Measurements from ENCODE around the gene PLA2G2C.

Gene PLA2G2C

GRCh38 chr1:20192871-20193411 lies 6.6 kb upstream of the PLA2G2C start:
- Histone ChIP-seq H4K20me1 (ENCODE audit: insufficient read depth, low read length) (no peaks in the 10 kb centered on the region), H3K4me3 (ENCODE audit: low read depth in 1 of 2, low read length in 2 of 2) (no peak overlapping the region), H3K9ac (ENCODE audit: low read depth, low read length) (no peak overlapping the region), H2AFZ (ENCODE audit: low read depth, low read length) (no peak overlapping the region), H3K4me1 (ENCODE audit: insufficient read depth, low read length) (peaks cover 13% of the 10 kb centered on the region), H3K79me2 (ENCODE audit: insufficient read depth, low read length) (no peaks in the 10 kb centered on the region), H3K9me3 (ENCODE audit: insufficient read depth, low read length, severe bottlenecking) (no peaks in the 10 kb centered on the region), H3K36me3 (ENCODE audit: insufficient read depth, low read length) (no peaks in the 10 kb centered on the region), H3K27me3 (ENCODE audit: insufficient read depth, low read length, poor library complexity) (peaks cover 2% of the 10 kb centered on the region), H3K27ac (ENCODE audit: low read length) (no peak overlapping the region), H3K4me2 (ENCODE audit: insufficient read depth, low read length) (no peak overlapping the region)
- ATAC-seq (ENCODE audit: insufficient read depth, low read depth) = no peak
- DNase-seq = no peak
- TF ChIP-seq CTCF (IDR thresholded peaks at IDR 0.05; ENCODE audit: borderline replicate concordance, extremely low read depth, low read length, poor library complexity, severe bottlenecking) (no peak), EZH2 (IDR thresholded peaks at IDR 0.05; ENCODE audit: borderline replicate concordance, low read depth, low read length, severe bottlenecking) (no peak)

GRCh38 chr1:20192364-20192763 lies 6.0 kb upstream of the PLA2G2C start:
- H3K27me3 ChIP-seq (ENCODE audit: insufficient read depth, low read length, poor library complexity) = peaks cover 2% of the 10 kb centered on the region
- TF ChIP-seq EZH2 (IDR thresholded peaks at IDR 0.05; ENCODE audit: borderline replicate concordance, low read depth, low read length, severe bottlenecking) = no peak
- TF ChIP-seq CTCF (IDR thresholded peaks at IDR 0.05; ENCODE audit: borderline replicate concordance, extremely low read depth, low read length, poor library complexity, severe bottlenecking) = no peak
- DNase-seq = no peak

GRCh38 chr1:20191266-20191825 lies 5.0 kb upstream of the PLA2G2C start:
- DNase-seq = no peak
- no peak overlapping the region for H3K9ac ChIP-seq (ENCODE audit: low read depth, low read length)
- H3K79me2 ChIP-seq (ENCODE audit: insufficient read depth, low read length) = no peaks in the 10 kb centered on the region
- H3K27ac ChIP-seq (ENCODE audit: low read length) = no peak overlapping the region
- no peak overlapping the region for H2AFZ ChIP-seq (ENCODE audit: low read depth, low read length)
- H4K20me1 ChIP-seq (ENCODE audit: insufficient read depth, low read length) = no peaks in the 10 kb centered on the region
- H3K4me1 ChIP-seq (ENCODE audit: insufficient read depth, low read length) = peaks cover 29% of the 10 kb centered on the region
- H3K4me3 ChIP-seq (ENCODE audit: low read depth in 1 of 2, low read length in 2 of 2) = no peak overlapping the region
- H3K36me3 ChIP-seq (ENCODE audit: insufficient read depth, low read length) = no peaks in the 10 kb centered on the region
- ATAC-seq (ENCODE audit: insufficient read depth, low read depth) = no peak
- H3K27me3 ChIP-seq (ENCODE audit: insufficient read depth, low read length, poor library complexity) = peaks cover 2% of the 10 kb centered on the region
- H3K9me3 ChIP-seq (ENCODE audit: insufficient read depth, low read length, severe bottlenecking) = no peaks in the 10 kb centered on the region
- TF ChIP-seq EZH2 (IDR thresholded peaks at IDR 0.05; ENCODE audit: borderline replicate concordance, low read depth, low read length, severe bottlenecking) (no peak), CTCF (IDR thresholded peaks at IDR 0.05; ENCODE audit: borderline replicate concordance, extremely low read depth, low read length, poor library complexity, severe bottlenecking) (no peak)
- H3K4me2 ChIP-seq (ENCODE audit: insufficient read depth, low read length) = no peak overlapping the region

More at GRCh38 chr1:20192364-20192763, 6.0 kb upstream of the PLA2G2C start:
- no peaks in the 10 kb centered on the region for H3K9me3 ChIP-seq (ENCODE audit: insufficient read depth, low read length, severe bottlenecking)
- H3K79me2 ChIP-seq (ENCODE audit: insufficient read depth, low read length) = no peaks in the 10 kb centered on the region
- peaks cover 19% of the 10 kb centered on the region for H3K4me1 ChIP-seq (ENCODE audit: insufficient read depth, low read length)
- H3K4me2 ChIP-seq (ENCODE audit: insufficient read depth, low read length) = no peak overlapping the region
- no peaks in the 10 kb centered on the region for H4K20me1 ChIP-seq (ENCODE audit: insufficient read depth, low read length)
- H3K27ac ChIP-seq (ENCODE audit: low read length) = no peak overlapping the region
- no peak overlapping the region for H3K4me3 ChIP-seq (ENCODE audit: low read depth in 1 of 2, low read length in 2 of 2)
- no peak overlapping the region for H3K9ac ChIP-seq (ENCODE audit: low read depth, low read length)
- H2AFZ ChIP-seq (ENCODE audit: low read depth, low read length) = no peak overlapping the region
- no peak for ATAC-seq (ENCODE audit: insufficient read depth, low read depth)
- H3K36me3 ChIP-seq (ENCODE audit: insufficient read depth, low read length) = no peaks in the 10 kb centered on the region
